Gastroesophageal sphincter (tissue), 4 donors: ENCODE data around the gene PUS7. TPM values are rescaled to one million over a fixed set of nuclear protein-coding genes. Genes with fewer than 3 reads are reported as not detected.
"Not testable (repeated sequence)": the region's sequence is repeated elsewhere in the genome, so short reads cannot be mapped to it uniquely, and the experiment has no call there.

Source experiments
- ATAC-seq: fragments of 150-250 bp; one replicate; pipeline ENCODE4 v1.9.1; 2016; ENCODE audit warnings: mild to moderate bottlenecking, moderate library complexity
- H3K27ac ChIP-seq, 4 donors: fragments of 200-600 bp; sonication (generic) in 3 of 4; 1 replicate in 3 of 4; 2 replicates in 1 of 4; pipeline ENCODE4 v1.5.1; 2016 to 2019
- H3K27me3 ChIP-seq: fragments of 200-600 bp; sonication (generic); one replicate; pipeline ENCODE4 v1.5.1; 2019
- H3K36me3 ChIP-seq, 2 donors: fragments of 200-600 bp; sonication (generic); one replicate each; pipeline ENCODE4 v1.5.1; 2019; ENCODE audit warnings: control low read depth in 1 of 2
- H3K4me1 ChIP-seq, 3 donors: fragments of 200-600 bp; sonication (generic); 1 replicate in 2 of 3; 2 replicates in 1 of 3; pipeline ENCODE4 v1.5.1; 2016 to 2019; ENCODE audit warnings: control low read depth in 2 of 3
- H3K4me3 ChIP-seq, 2 donors: fragments of 200-600 bp; sonication (generic); one replicate each; pipeline ENCODE4 v1.5.1; 2019; ENCODE audit warnings: mild to moderate bottlenecking in 1 of 2, moderate library complexity in 1 of 2
- H3K9me3 ChIP-seq, 3 donors: fragments of 200-600 bp; sonication (generic); one replicate each; pipeline ENCODE4 v1.5.1; 2017 to 2019; ENCODE audit warnings: control low read depth in 2 of 3
- CTCF ChIP-seq, 4 experiments: fragments of 200-600 bp in 2 of 4; fragments of 450-650 bp in 2 of 4; sonication (generic) in 1 of 4; IDR thresholded peaks; one replicate each; pipeline ENCODE4 v1.5.1; 2017 to 2019; ENCODE audit warnings: antibody characterized with exemption in 4 of 4, mild to moderate bottlenecking in 2 of 4, moderate library complexity in 2 of 4
- EP300 ChIP-seq: sonication (generic); formaldehyde crosslinking; IDR thresholded peaks from one replicate; pipeline ENCODE4 v1.6.1; 2017; ENCODE audit warnings: antibody characterized with exemption, mild to moderate bottlenecking
- POLR2A ChIP-seq, 2 donors: fragments of 450-650 bp; IDR thresholded peaks; one replicate each; pipeline ENCODE4 v1.6.1; 2017; ENCODE audit warnings: antibody characterized with exemption in 2 of 2, mild to moderate bottlenecking in 2 of 2, moderate library complexity in 1 of 2
- POLR2AphosphoS5 ChIP-seq: sonication (generic); formaldehyde crosslinking; IDR thresholded peaks from one replicate; pipeline ENCODE4 v1.6.1; 2017; ENCODE audit warnings: antibody characterized with exemption
- WGBS, 2 donors: methylation state at CpG; one replicate each; pipeline ENCODE4 v1.1.5; 2018; ENCODE audit warnings: low coverage in 1 of 2; 5-methylcytosine and 5-hydroxymethylcytosine counted together
- total RNA-seq, 4 donors: library from RNA; depleted of rRNA; stranded (reverse); fragments of >200 nt; gene quantifications; one replicate each; pipeline ENCODE4 v1.1.0, GENCODE V29; 2016

Gene PUS7
- total RNA-seq, 4 donors from 2014 or later, result 11.9 to 15.1 (median 13.2) TPM

DNA sequence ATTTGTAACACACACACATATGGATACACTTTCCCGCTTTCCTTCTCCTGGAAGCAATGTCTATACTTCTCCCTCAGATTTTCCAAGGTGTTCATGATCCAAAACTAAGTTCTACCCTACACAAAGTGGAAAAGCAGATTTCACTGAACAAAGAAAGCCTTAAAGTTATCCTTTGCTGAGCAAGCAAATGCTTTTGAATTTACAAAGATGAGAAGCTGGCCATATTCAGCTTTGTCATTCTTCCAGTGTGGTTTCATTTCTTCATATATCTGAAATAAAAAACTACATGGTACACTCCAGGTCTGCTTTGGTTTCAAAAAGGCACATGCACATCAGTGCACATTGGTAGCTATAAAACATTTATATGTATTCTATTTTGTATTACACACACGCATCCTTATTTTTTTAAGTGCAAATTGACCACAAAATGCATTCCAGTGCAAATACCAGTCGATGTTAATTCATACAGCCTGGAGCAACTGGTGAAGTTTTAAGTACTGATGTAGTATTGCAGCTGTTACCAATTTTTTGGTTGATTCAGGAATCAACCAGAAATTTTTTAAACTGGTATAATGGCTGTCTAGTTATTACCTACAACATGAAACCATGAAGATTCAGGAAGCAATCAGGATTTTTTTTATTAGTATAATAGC lies 67.8 kb downstream of the PUS7 start:
- TF ChIP-seq POLR2AphosphoS5, result no peak
- TF ChIP-seq CTCF (IDR thresholded peaks at IDR 0.05), result no peak
- TF ChIP-seq POLR2A (IDR thresholded peaks at IDR 0.05), result no peak
- TF ChIP-seq EP300, result no peak
- H3K27me3 ChIP-seq, result no peaks in the 10 kb centered on the region
- no peak for ATAC-seq
- WGBS, 2 donors, result 53 to 57% methylated on average over 3 of the region's 3 CpGs
- no peak overlapping the region for H3K27ac ChIP-seq
- no peaks in the 10 kb centered on the region for H3K4me1 ChIP-seq
- H3K4me3 ChIP-seq, result no peak overlapping the region
- H3K9me3 ChIP-seq, result no peaks in the 10 kb centered on the region
- peaks cover 0 to 27% of the 10 kb centered on the region in 2 donors for H3K36me3 ChIP-seq

DNA sequence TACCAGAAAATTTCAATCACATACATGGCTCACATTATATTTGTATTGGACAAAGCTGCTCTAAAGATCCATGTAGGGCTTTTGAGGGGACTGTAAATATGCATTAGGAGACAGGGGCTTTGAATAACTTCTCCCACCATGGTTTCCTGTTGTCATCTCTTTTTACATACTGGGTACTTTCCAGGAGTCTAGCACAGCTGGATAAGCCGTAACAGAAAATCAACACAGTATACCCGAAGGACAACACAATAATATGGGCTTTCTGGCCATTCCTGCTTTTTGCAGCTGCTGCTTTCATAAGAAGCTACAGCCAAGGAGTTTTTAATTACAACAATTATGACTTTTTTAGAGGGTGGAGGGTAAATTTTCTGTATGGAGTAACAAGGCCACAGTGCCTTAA lies 70.0 kb downstream of the PUS7 start:
- 76% methylated on average over 2 of the region's 2 CpGs; no CpG with 5 or more reads in 1 of the 2 donors for WGBS, 2 donors
- H3K36me3 ChIP-seq, result peaks cover 0 to 6% of the 10 kb centered on the region in 2 donors
- no peak for TF ChIP-seq EP300
- TF ChIP-seq POLR2AphosphoS5, result no peak
- no peak for TF ChIP-seq CTCF (IDR thresholded peaks at IDR 0.05)
- TF ChIP-seq POLR2A (IDR thresholded peaks at IDR 0.05), result no peak
- no peak for ATAC-seq
- no peak overlapping the region for H3K27ac ChIP-seq
- no peaks in the 10 kb centered on the region for H3K27me3 ChIP-seq
- no peaks in the 10 kb centered on the region for H3K4me1 ChIP-seq
- no peak overlapping the region for H3K4me3 ChIP-seq
- no peaks in the 10 kb centered on the region for H3K9me3 ChIP-seq

GRCh38 chr7:105450870-105451269 lies 71.2 kb downstream of the PUS7 start:
- 80 to 89% methylated on average over 5 of the region's 5 CpGs for WGBS, 2 donors

GRCh38 chr7:105450177-105450861 lies 71.8 kb downstream of the PUS7 start:
- no peak overlapping the region for H3K27ac ChIP-seq
- no peaks in the 10 kb centered on the region for H3K27me3 ChIP-seq
- WGBS, 2 donors, result 86 to 91% methylated on average over 5 to 8 of the region's 8 CpGs
- TF ChIP-seq POLR2A (IDR thresholded peaks at IDR 0.05) (no peak), CTCF (IDR thresholded peaks at IDR 0.05) (no peak), EP300 (no peak), POLR2AphosphoS5 (no peak)
- H3K36me3 ChIP-seq, result no peaks in the 10 kb centered on the region
- no peak for ATAC-seq
- no peaks in the 10 kb centered on the region for H3K9me3 ChIP-seq
- H3K4me3 ChIP-seq, result no peak overlapping the region
- no peaks in the 10 kb centered on the region for H3K4me1 ChIP-seq

More at GRCh38 chr7:105450870-105451269, 71.2 kb downstream of the PUS7 start:
- not testable (repeated sequence) for ATAC-seq, H3K4me1 ChIP-seq, H3K27ac ChIP-seq, H3K36me3 ChIP-seq, H3K27me3 ChIP-seq, H3K9me3 ChIP-seq, H3K4me3 ChIP-seq

- Histone ChIP-seq H3K27ac (no peak overlapping the region), H3K9me3 (no peaks in the 10 kb centered on the region), H3K36me3 (no peaks in the 10 kb centered on the region), H3K4me1 (no peaks in the 10 kb centered on the region), H3K27me3 (no peaks in the 10 kb centered on the region), H3K4me3 (no peak overlapping the region)
- WGBS, 2 donors, result 83 to 88% methylated on average over 1 to 8 of the region's 8 CpGs
- ATAC-seq, result no peak
- no peak for TF ChIP-seq POLR2AphosphoS5
- TF ChIP-seq EP300, result no peak
- no peak for TF ChIP-seq CTCF (IDR thresholded peaks at IDR 0.05)
These were observed 73.9 kb downstream of the PUS7 start for GRCh38 chr7:105448181-105448580.
